GM11168 (cell line): ENCODE data around the gene TFB2M.
"Not testable (repeated sequence)": the region's sequence is repeated elsewhere in the genome, so short reads cannot be mapped to it uniquely, and the experiment has no call there.

Experiments used
- in situ Hi-C: fragments of 300-500 bp; cut with MboI; formaldehyde crosslinking; loops from one replicate; pipeline ENCODE4 v1.12.0; 2022; ENCODE audit warnings: low sequenced_read_pairs; ENCODE audit not compliant: unreplicated experiment

TFB2M gene

GRCh38 chr1:246583448-246584185, 17.6 kb upstream of the TFB2M start:
- in situ Hi-C loops = no loop called here

GRCh38 chr1:246583056-246583440, 17.0 kb upstream of the TFB2M start:
- in situ Hi-C loops = no loop called here

GRCh38 chr1:246582301-246583055, 16.4 kb upstream of the TFB2M start:
- in situ Hi-C loops = no loop called here

GRCh38 chr1:246580497-246581370, 14.7 kb upstream of the TFB2M start:
- in situ Hi-C loops = no loop called here

GRCh38 chr1:246579818-246580217, 13.8 kb upstream of the TFB2M start:
- in situ Hi-C loops = no loop called here

- in situ Hi-C loops = no loop called here
Observed at GRCh38 chr1:246577720-246578106, 11.7 kb upstream of the TFB2M start.

GRCh38 chr1:246577082-246577719, 11.1 kb upstream of the TFB2M start:
- in situ Hi-C loops = no loop called here

GRCh38 chr1:246576709-246577032, 10.6 kb upstream of the TFB2M start:
- in situ Hi-C loops = no loop called here

- in situ Hi-C loops = no loop called here
Observed at GRCh38 chr1:246573491-246573890, 7.4 kb upstream of the TFB2M start.

GRCh38 chr1:246572785-246573184, 6.7 kb upstream of the TFB2M start:
- in situ Hi-C loops = no loop called here

GRCh38 chr1:246571953-246572352, 5.9 kb upstream of the TFB2M start:
- in situ Hi-C loops = no loop called here

GRCh38 chr1:246571309-246571708, 5.2 kb upstream of the TFB2M start:
- in situ Hi-C loops = not testable (repeated sequence)

- in situ Hi-C loops = no loop called here
Observed at GRCh38 chr1:246569248-246570238, 3.5 kb upstream of the TFB2M start.

- in situ Hi-C loops = no loop called here
Observed at GRCh38 chr1:246567646-246568235, 1.7 kb upstream of the TFB2M start.

GRCh38 chr1:246566813-246567645, 968 bp upstream of the TFB2M start:
- in situ Hi-C loops = no loop called here

GRCh38 chr1:246565751-246566127, 322 bp downstream of the TFB2M start:
- in situ Hi-C loops = no loop called here

- in situ Hi-C loops = no loop called here
Observed at GRCh38 chr1:246564839-246565750, 966 bp downstream of the TFB2M start.
